ENCODE data around the gene IL1R1. TPM values are rescaled to one million over a fixed set of nuclear protein-coding genes. Genes with fewer than 3 reads are reported as not detected.
"Not testable (repeated sequence)": the region's sequence is repeated elsewhere in the genome, so short reads cannot be mapped to it uniquely, and the experiment has no call there.

Gene IL1R1, protein sequence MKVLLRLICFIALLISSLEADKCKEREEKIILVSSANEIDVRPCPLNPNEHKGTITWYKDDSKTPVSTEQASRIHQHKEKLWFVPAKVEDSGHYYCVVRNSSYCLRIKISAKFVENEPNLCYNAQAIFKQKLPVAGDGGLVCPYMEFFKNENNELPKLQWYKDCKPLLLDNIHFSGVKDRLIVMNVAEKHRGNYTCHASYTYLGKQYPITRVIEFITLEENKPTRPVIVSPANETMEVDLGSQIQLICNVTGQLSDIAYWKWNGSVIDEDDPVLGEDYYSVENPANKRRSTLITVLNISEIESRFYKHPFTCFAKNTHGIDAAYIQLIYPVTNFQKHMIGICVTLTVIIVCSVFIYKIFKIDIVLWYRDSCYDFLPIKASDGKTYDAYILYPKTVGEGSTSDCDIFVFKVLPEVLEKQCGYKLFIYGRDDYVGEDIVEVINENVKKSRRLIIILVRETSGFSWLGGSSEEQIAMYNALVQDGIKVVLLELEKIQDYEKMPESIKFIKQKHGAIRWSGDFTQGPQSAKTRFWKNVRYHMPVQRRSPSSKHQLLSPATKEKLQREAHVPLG
- total RNA-seq, result 1 to 10 TPM; 5.7 to 6.7 TPM

GRCh38 chr2:102141970-102142828 lies at the start of gene IL1R1:
Gene IL1R1, plus strand, starts transcription at chr2:102142746. Its CDS starts 14,979 bp downstream, at chr2:102157725.
- Mint-ChIP-seq H3K27me3 (ENCODE audit: low read depth) (peaks cover 34% of the 10 kb centered on the region), H3K27ac (peak within 1 kb of the TSS; percentile 74), H3K9me3 (peaks cover 45% of the 10 kb centered on the region), H3K4me1 (ENCODE audit: low read depth) (peaks cover 41% of the 10 kb centered on the region), H3K36me3 (ENCODE audit: low read depth) (peaks cover 28% of the 10 kb centered on the region), H3K4me3 (peak within 1 kb of the TSS; percentile 73)
- intact Hi-C loops (cut with micrococcal nuclease), result loop anchor here (2.0 kb wide), 1 partner anchor 835 kb away; no protein-coding TSS in a partner anchor
- no peak for DNase-seq
- CTCF ChIA-PET, result interaction anchor here (0.8 to 2.7 kb wide), 8 partner anchors 14 to 258 kb away, joined by 3 to 9 read pairs (median 4); no protein-coding TSS in a partner anchor

DNA sequence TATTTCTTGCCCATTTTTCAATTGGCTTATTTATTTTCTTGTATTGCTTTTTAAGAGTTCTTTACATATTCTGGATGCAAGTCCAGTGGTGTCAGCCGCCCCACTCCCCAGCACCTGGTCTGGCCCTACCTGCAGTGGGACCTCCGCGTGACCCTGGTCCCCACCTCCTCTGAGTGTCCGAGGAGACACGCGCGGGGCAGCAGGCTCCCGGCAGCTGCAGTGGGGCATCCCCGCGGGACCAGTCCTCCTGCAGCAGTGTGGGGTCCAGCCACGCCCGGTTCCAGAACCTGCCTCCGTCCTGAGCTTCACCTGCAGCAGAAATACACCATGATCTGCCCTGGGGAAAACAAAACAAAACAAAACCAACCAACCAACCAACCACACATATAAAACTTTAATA lies 48.9 kb upstream of the IL1R1 start:
- peaks cover 8% of the 10 kb centered on the region for H3K9me3 Mint-ChIP-seq
- H3K27ac Mint-ChIP-seq, result no peak overlapping the region
- no peaks in the 10 kb centered on the region for H3K36me3 Mint-ChIP-seq (ENCODE audit: low read depth)
- intact Hi-C loops (cut with micrococcal nuclease), result no loop called here
- no peaks in the 10 kb centered on the region for H3K27me3 Mint-ChIP-seq (ENCODE audit: low read depth)
- peaks cover 4% of the 10 kb centered on the region for H3K4me1 Mint-ChIP-seq (ENCODE audit: low read depth)
- DNase-seq, result no peak
- no peak overlapping the region for H3K4me3 Mint-ChIP-seq
- CTCF ChIA-PET, result no interaction called here

GRCh38 chr2:102094917-102095316 lies 47.6 kb upstream of the IL1R1 start:
- CTCF ChIA-PET, result no interaction called here
- intact Hi-C loops (cut with micrococcal nuclease), result no loop called here
- H3K4me3 Mint-ChIP-seq, result no peak overlapping the region

GRCh38 chr2:102096103-102096502 lies 46.4 kb upstream of the IL1R1 start:
- Mint-ChIP-seq H3K27me3 (ENCODE audit: low read depth) (no peaks in the 10 kb centered on the region), H3K27ac (no peak overlapping the region), H3K9me3 (no peaks in the 10 kb centered on the region), H3K36me3 (ENCODE audit: low read depth) (no peaks in the 10 kb centered on the region), H3K4me3 (no peak overlapping the region), H3K4me1 (ENCODE audit: low read depth) (peaks cover 20% of the 10 kb centered on the region)
- CTCF ChIA-PET, result interaction anchor here (0.7 kb wide), 1 partner anchor 76 kb away, joined by 3 read pairs; no protein-coding TSS in a partner anchor
- intact Hi-C loops (cut with micrococcal nuclease), result no loop called here
- no peak for DNase-seq

More at GRCh38 chr2:102094917-102095316, 47.6 kb upstream of the IL1R1 start:
- Mint-ChIP-seq H3K27me3 (ENCODE audit: low read depth) (no peaks in the 10 kb centered on the region), H3K4me1 (ENCODE audit: low read depth) (peaks cover 9% of the 10 kb centered on the region), H3K27ac (no peak overlapping the region), H3K9me3 (peaks cover 8% of the 10 kb centered on the region), H3K36me3 (ENCODE audit: low read depth) (no peaks in the 10 kb centered on the region)
- peak; percentile 72 for DNase-seq

GRCh38 chr2:102098756-102099155 lies 43.8 kb upstream of the IL1R1 start:
- intact Hi-C loops (cut with micrococcal nuclease), result no loop called here
- DNase-seq, result no peak
- CTCF ChIA-PET, result no interaction called here
- Mint-ChIP-seq H3K36me3 (ENCODE audit: low read depth) (no peaks in the 10 kb centered on the region), H3K9me3 (peaks cover 6% of the 10 kb centered on the region), H3K27me3 (ENCODE audit: low read depth) (peaks cover 2% of the 10 kb centered on the region), H3K4me3 (no peak overlapping the region), H3K4me1 (ENCODE audit: low read depth) (peaks cover 24% of the 10 kb centered on the region), H3K27ac (no peak overlapping the region)

GRCh38 chr2:102099536-102100298 lies 42.8 kb upstream of the IL1R1 start:
- Mint-ChIP-seq H3K27me3 (ENCODE audit: low read depth) (peaks cover 2% of the 10 kb centered on the region), H3K27ac (peak overlapping the region; percentile 80), H3K9me3 (peaks cover 6% of the 10 kb centered on the region), H3K4me1 (ENCODE audit: low read depth) (peaks cover 33% of the 10 kb centered on the region), H3K36me3 (ENCODE audit: low read depth) (no peaks in the 10 kb centered on the region), H3K4me3 (no peak overlapping the region)
- DNase-seq, result no peak
- CTCF ChIA-PET, result interaction anchor here (0.6 to 1.0 kb wide), 2 partner anchors 14 to 17 kb away, joined by 3 to 4 read pairs; no protein-coding TSS in a partner anchor
- intact Hi-C loops (cut with micrococcal nuclease), result loop anchor here (1.0 kb wide), 1 partner anchor 16 kb away; no protein-coding TSS in a partner anchor

- H3K27ac Mint-ChIP-seq, result peak overlapping the region; percentile 80
- H3K36me3 Mint-ChIP-seq (ENCODE audit: low read depth), result no peaks in the 10 kb centered on the region
- intact Hi-C loops (cut with micrococcal nuclease), result loop anchor here (1.0 kb wide), 1 partner anchor 17 kb away; no protein-coding TSS in a partner anchor
- H3K9me3 Mint-ChIP-seq, result peaks cover 6% of the 10 kb centered on the region
- H3K27me3 Mint-ChIP-seq (ENCODE audit: low read depth), result peaks cover 2% of the 10 kb centered on the region
- CTCF ChIA-PET, result interaction anchor here (0.6 to 1.0 kb wide), 2 partner anchors 14 to 17 kb away, joined by 3 to 4 read pairs; no protein-coding TSS in a partner anchor
- peaks cover 35% of the 10 kb centered on the region for H3K4me1 Mint-ChIP-seq (ENCODE audit: low read depth)
- peak; percentile 38 for DNase-seq
- no peak overlapping the region for H3K4me3 Mint-ChIP-seq
Observed at GRCh38 chr2:102100371-102101096, 42.0 kb upstream of the IL1R1 start.

DNA sequence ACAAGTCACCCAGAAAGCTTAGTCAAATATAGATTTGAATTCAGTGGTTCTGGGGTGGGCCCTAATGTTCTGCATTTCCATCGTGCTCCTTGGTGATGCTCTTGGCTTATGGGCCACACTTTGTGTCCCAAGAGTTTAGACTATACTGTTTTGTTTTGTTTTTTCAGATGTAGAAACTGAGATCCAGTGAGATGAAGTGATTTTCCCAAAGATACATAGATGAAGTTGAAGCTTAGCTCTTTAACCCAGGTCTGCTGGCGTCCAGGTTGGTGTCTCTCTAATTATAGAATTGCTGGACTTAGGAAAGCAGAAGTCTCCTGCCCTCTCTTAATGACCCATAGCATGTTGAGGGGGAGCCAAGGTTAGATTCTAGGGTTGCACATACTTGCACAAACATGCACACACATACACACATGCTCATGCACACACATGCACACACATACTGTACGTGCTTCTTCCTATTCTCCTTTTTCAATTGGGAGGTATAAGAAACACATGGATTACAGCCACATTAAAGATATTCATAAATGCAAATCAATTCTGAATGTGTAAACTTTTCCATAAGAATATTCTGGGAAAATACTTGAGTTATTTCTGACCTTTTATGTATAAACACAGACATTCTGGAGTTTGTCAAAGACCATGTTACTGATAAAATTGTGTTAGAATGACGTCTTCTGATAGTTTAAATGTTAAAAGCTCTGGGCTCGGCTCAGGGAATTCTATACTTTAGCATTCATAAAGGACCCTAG lies 41.3 kb upstream of the IL1R1 start:
- no peak overlapping the region for H3K4me3 Mint-ChIP-seq
- no peaks in the 10 kb centered on the region for H3K36me3 Mint-ChIP-seq (ENCODE audit: low read depth)
- H3K27ac Mint-ChIP-seq, result no peak overlapping the region
- DNase-seq, result no peak
- intact Hi-C loops (cut with micrococcal nuclease), result no loop called here
- peaks cover 38% of the 10 kb centered on the region for H3K4me1 Mint-ChIP-seq (ENCODE audit: low read depth)
- CTCF ChIA-PET, result interaction anchor here (1.0 kb wide), 1 partner anchor 18 kb away, joined by 3 read pairs; no protein-coding TSS in a partner anchor
- H3K27me3 Mint-ChIP-seq (ENCODE audit: low read depth), result peaks cover 2% of the 10 kb centered on the region
- H3K9me3 Mint-ChIP-seq, result peaks cover 6% of the 10 kb centered on the region

GRCh38 chr2:102101849-102102635 lies 40.5 kb upstream of the IL1R1 start:
- H3K4me1 Mint-ChIP-seq (ENCODE audit: low read depth), result peaks cover 38% of the 10 kb centered on the region
- H3K36me3 Mint-ChIP-seq (ENCODE audit: low read depth), result no peaks in the 10 kb centered on the region
- CTCF ChIA-PET, result no interaction called here
- H3K9me3 Mint-ChIP-seq, result peaks cover 6% of the 10 kb centered on the region
- no peak overlapping the region for H3K4me3 Mint-ChIP-seq
- H3K27me3 Mint-ChIP-seq (ENCODE audit: low read depth), result peaks cover 2% of the 10 kb centered on the region
- H3K27ac Mint-ChIP-seq, result no peak overlapping the region
- no peak for DNase-seq
- intact Hi-C loops (cut with micrococcal nuclease), result no loop called here

DNA sequence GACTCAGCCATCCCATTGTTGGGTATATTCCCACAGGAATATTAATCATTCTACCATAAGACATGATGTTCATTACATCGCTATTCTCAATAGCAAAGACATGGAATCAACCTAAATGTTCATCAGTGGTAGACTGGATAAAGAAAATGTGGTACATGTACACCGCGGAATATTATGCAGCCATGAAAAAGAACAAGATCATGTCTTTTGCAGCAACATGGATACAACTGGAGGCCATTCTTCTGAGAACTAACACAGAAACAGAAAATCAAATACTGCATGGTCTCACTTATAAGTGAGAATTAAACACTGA lies 40.0 kb upstream of the IL1R1 start:
- H3K9me3 Mint-ChIP-seq; H3K27me3 Mint-ChIP-seq (ENCODE audit: low read depth); H3K4me3 Mint-ChIP-seq; DNase-seq; H3K36me3 Mint-ChIP-seq (ENCODE audit: low read depth); H3K27ac Mint-ChIP-seq; intact Hi-C loops (cut with micrococcal nuclease); CTCF ChIA-PET: not testable (repeated sequence)
- H3K4me1 Mint-ChIP-seq (ENCODE audit: low read depth), result peaks cover 38% of the 10 kb centered on the region

Data from activated naive CD4-positive, alpha-beta T cell treated with anti-CD3 and anti-CD28 coated beads for 36 hours (primary cell).